BJ (cell line): ENCODE results near the gene GPER1. TPM values are rescaled to one million over a fixed set of nuclear protein-coding genes. Genes with fewer than 3 reads are reported as not detected.

Source experiments
- CTCF ChIA-PET: fragments of 350-600 bp; formaldehyde crosslinking; extraction: SDS; loops from one replicate; lab custom pipeline; 2021; ENCODE audit warnings: antibody characterized with exemption, inconsistent platforms; lab: Yijun Ruan, JAX
- POLR2A ChIA-PET: fragments of 300-600 bp; sonication (Branson Sonifier 250); formaldehyde crosslinking; extraction: SDS; loops from one replicate; lab custom pipeline; 2021; ENCODE audit warnings: antibody characterized with exemption; lab: Charles Lee
- DNase-seq: peaks from one replicate; pipeline ENCODE4 v3.0.0-alpha.2; 2011; ENCODE audit warnings: low read depth
- H3K27me3 ChIP-seq: 2 replicates; pipeline ENCODE4 v1.6.0; 2011; ENCODE audit warnings: low read length; ENCODE audit not compliant: control insufficient read depth, insufficient read depth
- H3K36me3 ChIP-seq: 2 replicates; pipeline ENCODE4 v1.5.1; 2011; ENCODE audit warnings: low read length; ENCODE audit not compliant: control insufficient read depth, insufficient read depth
- H3K4me3 ChIP-seq: 2 replicates; pipeline ENCODE4 v1.5.1; 2011; ENCODE audit warnings: low read depth, mild to moderate bottlenecking, control low read depth, low read length
- CTCF ChIP-seq: IDR thresholded peaks from 2 replicates; pipeline ENCODE4 v1.5.1; 2011; ENCODE audit warnings: low read depth, mild to moderate bottlenecking, control low read depth, inconsistent platforms, low read length, moderate library complexity; ENCODE audit not compliant: insufficient read depth
- polyA plus RNA-seq: library from polyadenylated mRNA; depleted of rRNA; stranded (reverse); fragments of >200 nt; gene quantifications from 2 replicates; pipeline ENCODE4 v1.2.3, GENCODE V29; 2011

Gene GPER1
- polyA plus RNA-seq, 1 experiment, result 3.1 TPM

- no peaks in the 10 kb centered on the region for H3K27me3 ChIP-seq
- no peaks in the 10 kb centered on the region for H3K36me3 ChIP-seq
- ChIA-PET POLR2A (no interaction called here), CTCF (interaction anchor here (1.3 to 3.8 kb wide), 4 partner anchors 11 to 65 kb away, joined by 3 to 37 read pairs (median 8); partner anchors contain the start of gene GPR146)
- DNase-seq, result no peak
- H3K4me3 ChIP-seq, result no peak overlapping the region
- no peak for TF ChIP-seq CTCF
Measured at GRCh38 chr7:1058311-1058710, 29.6 kb upstream of the GPER1 start.

GRCh38 chr7:1058821-1059199, 29.1 kb upstream of the GPER1 start:
- Histone ChIP-seq H3K27me3 (no peaks in the 10 kb centered on the region), H3K36me3 (no peaks in the 10 kb centered on the region), H3K4me3 (no peak overlapping the region)
- no peak for DNase-seq
- ChIA-PET POLR2A (no interaction called here), CTCF (interaction anchor here (1.3 to 3.8 kb wide), 3 partner anchors 14 to 66 kb away, joined by 3 to 37 read pairs (median 13); partner anchors contain the start of gene GPR146)
- TF ChIP-seq CTCF, result 0 out of 2 replicates have a peak, but pooled peaks have one; percentile 14

- POLR2A ChIA-PET, result no interaction called here
- Histone ChIP-seq H3K36me3 (no peaks in the 10 kb centered on the region), H3K27me3 (no peaks in the 10 kb centered on the region), H3K4me3 (no peak overlapping the region)
- no peak for TF ChIP-seq CTCF
- DNase-seq, result no peak
- CTCF ChIA-PET, result interaction anchor here (1.1 to 3.8 kb wide), 8 partner anchors 14 to 117 kb away, joined by 3 to 48 read pairs (median 4); partner anchors contain the start of gene GPR146
Measured at GRCh38 chr7:1059200-1060091, 28.5 kb upstream of the GPER1 start.

GRCh38 chr7:1060315-1061072, 27.4 kb upstream of the GPER1 start:
- no peak for TF ChIP-seq CTCF
- ChIA-PET CTCF (interaction anchor here (0.6 to 3.5 kb wide), 8 partner anchors 13 to 116 kb away, joined by 3 to 48 read pairs (median 4); partner anchors contain the start of gene GPR146), POLR2A (no interaction called here)
- H3K27me3 ChIP-seq, result no peaks in the 10 kb centered on the region
- DNase-seq, result no peak
- H3K36me3 ChIP-seq, result no peaks in the 10 kb centered on the region
- no peak overlapping the region for H3K4me3 ChIP-seq

- CTCF ChIA-PET, result interaction anchor here (0.7 to 3.5 kb wide), 4 partner anchors 12 to 72 kb away, joined by 3 to 48 read pairs (median 4); no protein-coding TSS in a partner anchor
- POLR2A ChIA-PET, result no interaction called here
- Histone ChIP-seq H3K4me3 (no peak overlapping the region), H3K36me3 (no peaks in the 10 kb centered on the region), H3K27me3 (no peaks in the 10 kb centered on the region)
- no peak for TF ChIP-seq CTCF
- no peak for DNase-seq
Measured at GRCh38 chr7:1061180-1061579, 26.7 kb upstream of the GPER1 start.
